SIG-M5 (cell line): ENCODE measurements around the gene PLD5.
"Not testable (repeated sequence)": the region's sequence is repeated elsewhere in the genome, so short reads cannot be mapped to it uniquely, and the experiment has no call there.

ENCODE experiments used
- DNase-seq: peaks from one replicate; lab custom pipeline; 2025; lab: John Stamatoyannopoulos, UW

The PLD5 gene

DNA sequence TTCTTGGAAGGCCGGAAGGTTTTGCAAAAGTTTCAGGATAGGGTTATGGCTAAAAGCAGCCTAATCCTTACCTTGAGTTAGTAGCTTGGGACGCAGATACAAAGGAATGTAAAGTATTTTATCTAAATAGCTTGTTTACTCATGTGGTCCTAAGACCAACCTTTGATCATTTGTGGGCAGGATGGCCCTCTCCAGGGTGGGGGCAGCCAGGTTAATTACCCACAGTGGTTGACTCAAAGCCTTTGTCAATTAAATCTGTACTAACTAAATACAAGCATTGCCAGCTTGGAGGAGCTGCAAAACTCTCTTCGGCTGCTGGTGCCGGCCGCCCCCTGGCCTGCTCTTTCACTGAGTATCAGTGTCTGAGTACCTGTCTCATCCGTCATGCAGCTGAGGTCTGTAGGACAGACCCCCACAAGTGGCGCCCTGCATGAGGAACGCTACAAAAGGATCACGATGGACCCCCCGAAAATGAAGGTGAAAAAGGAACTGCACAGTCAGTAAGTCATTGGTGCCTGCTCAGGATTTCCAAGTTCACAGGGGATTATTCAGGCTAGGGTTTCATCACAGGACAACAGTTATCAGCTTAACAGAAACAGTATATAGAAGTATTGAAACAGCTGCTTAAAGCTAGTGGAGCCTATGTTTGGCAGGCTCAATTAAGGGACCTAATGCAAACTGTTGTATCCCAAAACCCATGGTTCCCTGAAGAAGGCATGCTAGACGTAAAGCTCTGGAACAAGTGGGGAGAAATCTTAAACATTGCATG, 313.1 kb downstream of the PLD5 start:
- no peak for DNase-seq

DNA sequence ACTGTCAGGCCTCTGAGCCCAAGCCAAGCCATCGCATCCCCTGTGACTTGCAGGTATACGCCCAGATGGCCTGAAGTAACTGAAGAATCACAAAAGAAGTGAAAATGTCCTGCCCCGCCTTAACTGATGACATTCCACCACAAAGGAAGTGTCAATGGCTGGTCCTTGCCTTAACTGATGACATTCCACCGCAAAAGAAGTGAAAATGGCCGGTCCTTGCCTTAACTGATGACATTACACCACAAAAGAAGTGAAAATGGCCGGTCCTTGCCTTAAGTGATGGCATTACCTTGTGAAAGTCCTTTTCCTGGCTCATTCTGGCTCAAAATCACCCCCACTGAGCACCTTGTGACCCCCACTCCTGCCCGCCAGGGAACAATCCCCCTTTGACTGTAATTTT, 314.2 kb downstream of the PLD5 start:
- DNase-seq = not testable (repeated sequence)

DNA sequence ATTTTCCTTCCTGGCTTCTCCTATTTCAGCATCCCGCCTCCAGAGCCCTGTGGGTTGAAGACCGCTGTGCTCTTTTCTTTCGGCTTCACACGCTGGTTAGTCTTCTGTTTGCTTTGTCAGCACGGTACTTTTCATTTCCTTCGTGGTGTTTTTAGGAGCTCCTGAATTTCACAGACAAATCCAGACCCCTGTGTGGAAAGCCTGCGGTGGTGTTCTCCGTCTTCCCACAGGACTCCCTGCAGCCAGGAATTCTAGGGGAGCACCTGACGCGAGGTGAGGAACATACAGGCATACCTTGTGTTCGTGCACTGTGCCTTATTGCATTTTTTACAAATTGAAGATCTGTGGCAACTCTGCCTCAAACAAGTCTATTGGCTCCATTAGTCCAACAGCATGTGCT, 315.4 kb downstream of the PLD5 start:
- DNase-seq = no peak

DNA sequence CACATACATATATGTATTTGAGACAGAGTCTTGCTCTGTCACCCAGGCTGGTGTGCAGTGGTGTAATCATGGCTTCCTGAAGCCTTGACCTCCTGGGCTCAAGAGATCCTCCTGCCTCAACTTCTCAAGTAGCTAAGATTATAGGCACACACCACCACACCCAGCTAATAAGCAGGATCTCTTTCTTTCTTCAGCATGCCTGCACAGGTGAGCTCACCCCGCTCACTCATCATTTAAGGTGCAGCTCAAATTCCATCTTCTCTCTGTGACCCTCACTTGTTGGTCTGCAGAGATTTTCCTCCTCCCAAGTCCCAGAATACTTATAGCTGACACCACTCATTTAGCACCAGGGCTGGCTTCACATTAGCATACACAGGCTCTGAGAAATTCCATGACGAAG, 316.5 kb downstream of the PLD5 start:
- no peak for DNase-seq

DNA sequence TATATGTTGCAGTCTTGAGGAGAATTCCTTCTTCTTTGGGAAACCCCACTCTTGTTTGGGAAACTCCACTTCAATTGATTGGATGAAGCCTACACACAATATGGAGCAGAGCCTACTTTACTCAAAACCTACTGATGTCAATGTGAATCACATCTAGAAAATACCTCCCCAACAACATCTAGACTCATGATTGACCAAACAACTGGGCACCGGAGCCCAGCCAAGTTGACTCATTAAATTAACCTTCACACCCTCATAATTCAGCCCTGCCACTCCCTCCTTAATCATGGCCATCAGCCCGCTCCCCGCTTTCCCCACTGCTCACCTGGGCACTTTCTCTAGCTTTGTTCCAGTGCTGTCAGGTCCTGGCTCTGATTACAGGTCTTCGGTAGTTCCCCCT, 317.5 kb downstream of the PLD5 start:
- DNase-seq = no peak

DNA sequence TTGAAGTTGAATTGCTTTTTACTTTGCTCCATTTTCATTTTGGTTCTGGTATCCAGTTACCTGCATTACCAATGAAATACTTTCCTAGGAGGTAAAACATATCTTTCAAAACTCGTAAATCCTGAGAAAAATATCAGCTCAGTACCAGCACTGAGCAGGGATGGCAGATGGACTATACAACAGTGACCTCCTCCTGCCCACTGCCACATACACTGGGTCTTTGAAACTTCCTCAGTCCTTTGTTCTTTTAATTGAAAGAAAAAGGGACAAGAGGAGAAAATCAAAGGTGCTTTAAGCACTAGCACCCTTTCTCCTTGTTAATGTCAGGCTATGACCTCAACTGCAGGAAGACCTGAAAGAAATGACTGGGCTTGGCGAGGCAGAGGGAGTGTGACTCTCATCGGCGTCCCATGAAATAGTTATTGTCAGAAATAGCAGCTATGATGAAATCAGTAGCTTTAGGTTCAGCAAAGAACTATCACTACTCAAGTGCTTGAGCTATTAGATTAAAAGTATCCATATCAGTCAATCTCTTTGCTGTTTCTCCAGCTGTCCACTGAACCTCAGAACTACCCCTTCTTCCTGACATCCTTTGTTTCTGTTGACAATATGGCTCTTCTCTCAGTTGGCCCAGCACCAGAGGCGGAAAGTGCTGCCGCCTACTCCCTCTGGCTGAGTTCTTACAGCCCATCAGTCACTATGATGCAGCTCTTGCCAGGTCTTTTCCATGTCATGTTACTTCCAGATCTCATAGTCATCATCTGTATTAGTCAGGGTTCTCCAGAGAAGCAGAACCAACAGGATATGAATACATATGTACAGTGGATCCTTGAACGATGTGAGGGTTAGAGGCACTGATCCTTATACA, 318.6 kb downstream of the PLD5 start:
- no peak for DNase-seq

DNA sequence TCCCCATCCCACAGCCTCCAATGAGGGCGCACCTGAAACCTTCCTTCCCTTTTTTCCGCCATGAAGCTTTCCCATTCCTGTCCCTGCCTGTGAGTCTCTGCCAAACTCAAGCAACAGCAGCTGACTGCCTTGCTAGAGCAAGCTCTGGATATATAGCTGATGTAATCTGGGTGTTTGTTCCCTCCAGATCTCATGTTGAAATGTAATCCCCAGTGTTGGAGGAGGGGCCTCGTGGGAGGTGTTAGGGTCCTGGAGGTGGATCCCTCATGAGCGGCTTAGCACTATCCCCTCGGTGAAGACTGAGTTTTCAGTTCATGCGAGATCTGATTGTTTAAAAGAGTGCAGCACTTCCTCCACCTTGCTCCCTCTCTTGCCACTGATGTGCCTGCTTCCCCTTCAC, 321.2 kb downstream of the PLD5 start:
- DNase-seq = no peak

DNA sequence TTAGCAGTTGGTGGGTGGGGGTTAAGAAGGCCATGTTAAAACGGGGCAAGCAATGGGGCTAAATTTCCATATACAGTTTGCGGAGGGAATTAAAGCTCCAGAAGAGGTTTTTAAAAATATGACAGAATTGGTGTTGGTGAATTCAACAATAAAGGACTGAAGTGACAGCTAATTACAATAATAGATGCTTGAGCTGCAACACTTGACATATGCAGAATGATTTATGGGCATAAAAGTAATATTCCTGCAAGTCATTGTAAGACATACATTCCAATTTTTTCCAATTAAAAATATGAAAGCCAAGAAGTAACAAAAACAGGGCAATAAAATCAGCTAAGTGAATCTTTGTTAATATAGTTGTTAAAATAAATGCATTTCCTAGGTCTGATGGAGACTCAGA, 323.4 kb downstream of the PLD5 start:
- DNase-seq = no peak

DNA sequence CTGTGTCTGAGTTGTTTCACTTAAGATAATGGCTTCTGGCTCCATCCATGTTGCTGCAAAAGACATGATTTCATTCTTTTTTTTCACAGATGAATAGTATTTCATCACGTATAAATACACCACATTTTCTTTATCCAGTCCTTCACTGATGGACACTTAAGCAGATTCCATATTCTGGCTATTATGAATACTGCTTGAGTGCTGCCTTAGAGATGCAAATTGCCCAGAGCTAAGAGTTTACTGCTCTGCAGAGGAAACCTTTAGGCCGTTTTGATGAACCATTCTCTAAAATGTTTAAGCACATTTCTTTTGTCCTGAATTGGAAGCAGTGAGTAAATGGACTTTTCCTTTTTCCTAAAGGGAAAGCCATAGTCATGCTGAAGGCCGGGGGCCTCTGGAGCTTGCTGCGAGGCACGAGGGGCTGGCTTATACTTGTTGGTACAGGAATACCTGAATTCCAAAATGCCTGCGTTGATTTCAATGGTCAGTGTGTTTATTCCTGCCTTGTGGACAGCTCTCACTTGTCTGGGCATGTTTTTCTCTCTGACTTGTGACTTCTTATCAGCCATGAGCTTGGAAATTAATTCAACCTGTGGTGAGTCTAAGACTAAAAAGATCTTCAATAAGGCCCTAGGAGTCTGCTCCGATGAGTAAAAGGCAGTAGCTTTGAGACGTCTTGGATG, 324.6 kb downstream of the PLD5 start:
- no peak for DNase-seq

DNA sequence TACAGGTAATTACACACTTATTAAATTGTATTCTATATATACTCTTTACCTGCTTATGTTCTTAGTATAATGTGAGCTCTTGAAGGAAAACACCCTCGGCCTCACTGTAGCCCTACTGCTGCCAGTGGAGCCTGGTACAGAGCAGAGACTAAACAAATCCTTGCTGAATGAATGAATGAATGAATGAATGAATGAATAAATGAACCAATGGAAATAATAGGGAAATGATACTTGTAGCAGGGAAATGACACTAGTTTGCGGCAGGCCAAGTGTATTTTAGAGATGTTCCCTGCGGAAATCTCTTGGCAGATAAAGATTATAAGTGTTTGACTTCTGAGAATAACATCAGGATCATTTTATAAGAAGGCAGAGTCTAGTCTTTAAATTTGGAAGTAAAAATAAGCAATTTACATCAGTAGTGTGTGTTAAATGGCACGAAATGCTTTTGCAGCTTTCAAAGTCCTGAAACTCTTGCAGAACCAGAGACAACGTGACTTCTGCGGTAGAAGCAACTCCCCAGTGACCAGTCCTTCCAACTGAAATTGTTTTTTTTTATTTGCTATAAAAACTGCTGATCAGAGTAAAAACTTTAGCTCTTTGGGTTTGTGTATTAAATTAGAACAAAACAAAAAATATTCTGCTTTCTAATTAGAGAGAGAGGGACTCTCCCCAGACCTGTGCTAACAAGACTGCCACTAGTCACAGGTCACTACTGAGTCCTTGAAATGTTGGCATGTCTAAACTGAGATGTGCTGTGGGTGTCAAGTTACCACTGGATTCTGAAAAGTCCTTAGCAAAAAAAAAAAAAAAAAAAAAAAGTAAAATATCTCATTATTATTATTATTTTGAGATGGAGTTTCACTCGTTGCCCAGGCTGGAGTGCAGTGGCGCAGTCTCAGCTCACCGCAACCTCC, 326.3 kb downstream of the PLD5 start:
- no peak for DNase-seq

DNA sequence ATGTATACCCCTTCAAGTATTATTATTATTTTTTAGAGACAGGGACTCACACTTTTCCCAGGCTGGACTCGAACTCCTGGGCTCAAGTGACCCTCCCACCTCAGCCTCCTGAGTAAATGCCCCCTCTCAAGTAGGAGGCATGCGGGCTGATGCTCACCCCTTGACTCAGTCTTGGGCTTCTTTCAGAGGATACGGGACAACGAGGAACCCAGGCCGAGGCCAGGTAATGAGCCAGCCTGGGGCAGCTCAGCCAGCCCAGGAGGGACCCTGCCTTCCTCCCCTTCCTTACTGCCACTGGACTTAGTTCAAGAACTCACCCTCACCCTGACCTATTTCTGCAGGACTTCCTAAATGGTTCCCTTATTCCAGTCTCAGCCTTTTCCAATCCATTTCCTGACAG, 327.6 kb downstream of the PLD5 start:
- DNase-seq = no peak

DNA sequence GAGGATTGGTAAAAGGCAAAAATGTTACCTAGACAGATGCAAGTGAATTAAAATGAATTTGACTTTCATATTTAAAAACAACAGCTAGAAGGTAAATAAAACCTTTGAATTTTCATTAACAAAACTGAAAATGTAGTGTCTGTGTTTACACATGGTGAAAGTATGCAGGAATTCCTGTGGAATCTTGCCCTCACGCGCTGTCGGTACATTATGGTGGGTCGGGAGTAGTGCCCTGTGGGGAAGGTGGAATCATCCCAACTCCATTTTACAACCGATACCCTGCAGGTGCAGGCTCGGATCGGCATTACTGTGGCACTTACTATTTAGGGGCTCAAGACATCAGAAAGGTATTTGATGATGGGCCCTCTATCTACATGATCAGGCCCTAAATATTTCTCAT, 328.4 kb downstream of the PLD5 start:
- no peak for DNase-seq

DNA sequence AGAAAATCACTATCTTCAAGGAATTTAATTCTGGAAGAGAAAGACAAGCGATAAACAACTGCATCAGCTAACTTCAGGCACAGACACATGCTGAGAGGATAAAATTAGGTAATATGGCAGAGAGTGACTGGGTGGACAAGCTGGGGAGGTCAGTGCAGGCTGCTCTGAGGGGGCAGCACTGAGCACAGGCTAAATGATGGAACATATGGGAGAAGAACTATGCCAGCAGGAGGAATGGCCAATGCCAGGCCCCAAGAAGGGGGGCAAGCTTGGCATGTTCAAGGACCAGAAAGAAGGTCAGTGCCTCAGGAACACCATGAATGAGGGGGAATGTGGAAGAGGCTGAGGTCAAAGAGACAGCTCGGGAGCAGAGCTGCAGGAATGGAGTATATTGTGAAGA, 334.9 kb downstream of the PLD5 start:
- no peak for DNase-seq

DNA sequence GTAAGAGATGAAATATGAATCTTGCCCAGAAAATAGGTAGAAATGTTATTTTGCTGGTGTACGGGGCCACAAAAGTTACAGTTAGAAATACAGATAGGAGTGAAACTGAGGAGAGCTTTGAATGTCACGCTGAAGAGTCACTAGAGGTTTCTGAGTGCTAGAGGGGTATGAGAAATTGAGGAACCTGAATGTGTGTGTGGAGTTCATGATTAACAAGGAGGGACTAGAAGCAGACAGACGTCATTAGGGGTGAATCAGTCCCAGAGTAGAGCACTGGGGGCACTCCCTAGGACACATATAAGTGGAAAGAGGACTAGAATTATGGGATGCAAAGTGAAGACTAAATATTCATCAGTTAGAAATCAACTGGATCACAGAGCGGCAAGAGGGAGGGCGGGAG, 336.7 kb downstream of the PLD5 start:
- DNase-seq = no peak

DNA sequence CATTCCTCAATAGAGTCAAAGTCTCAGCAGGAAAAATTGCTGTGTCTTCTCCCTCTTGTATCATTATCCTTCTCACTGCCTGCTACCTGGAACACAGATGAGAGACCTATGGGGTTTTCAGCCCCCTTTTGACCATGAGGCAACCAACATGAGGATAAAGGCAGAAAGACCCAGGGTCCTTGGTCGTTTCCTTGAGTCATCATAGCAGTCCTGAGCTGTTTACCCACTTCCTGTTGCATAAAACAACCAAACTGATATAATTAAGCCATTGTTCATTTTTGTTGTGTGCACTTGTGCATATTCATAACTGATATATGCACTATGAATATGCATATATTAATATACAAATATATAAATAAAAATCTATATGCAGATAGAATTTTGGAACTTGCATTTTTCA, 337.3 kb downstream of the PLD5 start:
- DNase-seq = no peak

DNA sequence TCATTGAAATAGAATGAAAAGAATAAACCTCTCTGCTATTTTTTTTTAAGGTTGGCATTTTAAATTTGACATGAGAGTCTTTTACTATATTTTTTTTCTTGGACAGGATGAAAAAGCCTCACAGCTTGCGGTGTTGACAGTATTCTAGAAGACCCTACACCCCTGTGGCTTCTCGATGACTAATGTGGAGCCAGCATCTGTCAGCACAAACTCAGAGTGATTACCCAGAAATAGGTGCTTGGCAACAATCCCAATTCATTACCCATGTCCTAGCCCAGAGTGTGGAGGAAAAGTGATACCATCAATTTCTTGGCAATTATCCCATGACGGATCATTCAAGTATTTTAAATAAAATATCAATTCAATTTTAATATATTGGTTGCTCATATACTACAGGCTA, 338.8 kb downstream of the PLD5 start:
- DNase-seq = no peak

DNA sequence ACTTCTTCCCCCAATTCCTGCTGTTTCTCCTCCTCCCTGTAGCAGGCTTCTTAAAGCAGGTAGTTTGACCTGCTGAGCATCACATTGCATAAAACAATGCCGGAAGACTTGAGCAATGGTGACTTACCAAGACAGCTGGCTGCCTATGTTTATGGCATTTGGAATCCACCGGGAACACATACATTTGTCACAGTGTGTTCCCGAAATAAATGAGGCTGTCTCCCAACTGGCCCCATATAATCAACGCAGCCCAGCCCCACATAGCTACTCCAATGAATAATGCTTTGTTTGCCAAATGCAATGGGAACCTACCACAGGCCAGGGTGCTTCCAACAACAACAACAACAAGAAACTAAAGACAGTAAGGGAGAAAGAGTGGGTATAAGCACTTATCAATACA, 339.5 kb downstream of the PLD5 start:
- DNase-seq = no peak

DNA sequence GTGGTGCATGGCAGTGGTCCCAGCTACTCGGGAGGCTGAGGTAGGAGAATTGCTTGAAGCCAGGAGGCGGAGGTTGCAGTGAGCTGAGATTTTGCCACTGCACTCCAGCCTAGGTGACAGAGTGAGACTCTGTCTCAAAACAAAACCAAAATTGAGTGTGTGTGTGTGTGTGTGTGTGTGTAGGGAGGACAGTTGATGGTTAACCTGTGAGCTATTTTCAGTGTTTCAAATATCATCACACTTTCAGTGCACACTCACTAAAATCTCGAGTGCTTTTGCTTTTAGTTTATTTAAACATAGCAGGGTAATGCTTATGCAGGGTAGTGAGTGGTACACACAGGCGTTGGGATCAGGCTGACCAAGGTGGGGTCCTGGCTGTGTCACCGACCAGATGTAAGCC, 344.7 kb downstream of the PLD5 start:
- not testable (repeated sequence) for DNase-seq

DNA sequence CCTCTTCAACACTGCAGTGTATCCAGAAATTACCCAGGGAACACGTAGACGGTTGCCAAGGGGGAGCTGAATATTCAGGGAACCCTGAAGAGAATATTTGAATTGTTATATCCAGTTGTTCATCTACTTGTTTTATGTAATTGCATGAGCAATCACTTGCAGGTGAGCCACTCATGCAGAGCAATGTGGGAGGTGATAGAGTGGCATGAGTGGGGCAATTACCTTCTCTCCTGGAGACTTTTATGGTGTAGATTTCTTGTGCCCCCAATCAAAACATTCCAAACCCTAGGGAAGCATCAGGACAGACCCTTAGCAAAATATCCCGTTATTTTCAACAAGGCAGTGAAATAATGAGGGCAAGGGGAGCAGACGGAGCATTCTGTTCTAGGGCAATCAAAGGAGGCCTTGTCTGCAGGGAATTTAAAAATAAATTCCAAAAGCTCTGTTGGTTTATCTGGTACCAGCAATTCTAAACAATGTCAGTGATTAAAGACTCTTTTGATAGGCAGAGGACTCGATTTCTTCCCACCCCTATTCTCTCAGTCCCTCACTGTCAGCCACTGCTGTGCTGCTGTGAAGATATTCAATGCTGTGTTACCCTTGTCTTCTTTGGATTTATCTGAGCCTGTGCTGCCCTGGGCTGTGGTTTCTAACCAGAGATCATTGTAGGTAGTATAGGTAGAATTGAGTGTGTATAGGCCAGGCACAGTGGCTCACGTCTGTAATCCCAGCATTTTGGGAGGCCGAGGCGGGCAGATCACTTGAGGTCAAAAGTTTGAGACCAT, 345.4 kb downstream of the PLD5 start:
- no peak for DNase-seq

DNA sequence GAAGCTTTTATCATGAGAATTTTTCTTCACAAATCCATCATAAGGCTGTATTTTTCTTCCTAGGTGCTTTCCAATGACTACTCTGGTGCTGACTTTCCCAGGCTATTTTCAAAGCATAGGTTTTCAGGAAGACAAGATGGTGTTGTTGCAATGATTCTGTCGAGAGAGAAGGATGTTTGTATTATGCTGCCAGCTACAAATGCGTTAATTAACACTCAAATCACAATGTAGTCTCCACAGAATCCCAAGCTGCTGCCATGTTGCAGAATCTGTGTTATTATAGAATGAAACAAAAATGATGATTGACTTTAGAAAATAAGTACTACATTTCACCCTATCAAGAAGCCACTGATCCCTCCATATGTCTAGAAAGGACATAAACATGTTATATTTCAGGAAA, 346.1 kb downstream of the PLD5 start:
- no peak for DNase-seq

DNA sequence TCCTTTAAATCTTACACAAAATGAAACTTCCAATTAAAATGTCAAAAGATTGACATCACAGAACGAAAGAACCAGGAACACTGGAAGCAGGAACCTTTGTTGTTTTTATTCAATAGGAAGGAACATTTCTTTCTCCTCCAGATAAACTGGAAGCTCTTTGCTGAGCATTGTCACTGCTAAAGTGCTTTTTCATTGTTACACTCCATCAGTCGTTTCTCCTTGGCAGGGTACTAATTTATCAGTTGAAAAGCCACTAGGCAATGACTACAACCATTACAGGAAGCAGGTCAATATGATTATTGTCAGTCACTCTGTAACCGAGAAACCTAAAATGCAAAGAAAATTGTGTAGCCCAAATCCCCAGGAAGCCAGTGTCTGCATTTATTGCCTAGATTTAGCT, 362.4 kb downstream of the PLD5 start:
- DNase-seq = no peak
